ENCODE results near the gene IL13RA1.
A peak's percentile ranks its signal among the peaks of the same experiment; 100 is the strongest.
"Not testable (repeated sequence)": the region's sequence is repeated elsewhere in the genome, so short reads cannot be mapped to it uniquely, and the experiment has no call there.

Gene IL13RA1

DNA sequence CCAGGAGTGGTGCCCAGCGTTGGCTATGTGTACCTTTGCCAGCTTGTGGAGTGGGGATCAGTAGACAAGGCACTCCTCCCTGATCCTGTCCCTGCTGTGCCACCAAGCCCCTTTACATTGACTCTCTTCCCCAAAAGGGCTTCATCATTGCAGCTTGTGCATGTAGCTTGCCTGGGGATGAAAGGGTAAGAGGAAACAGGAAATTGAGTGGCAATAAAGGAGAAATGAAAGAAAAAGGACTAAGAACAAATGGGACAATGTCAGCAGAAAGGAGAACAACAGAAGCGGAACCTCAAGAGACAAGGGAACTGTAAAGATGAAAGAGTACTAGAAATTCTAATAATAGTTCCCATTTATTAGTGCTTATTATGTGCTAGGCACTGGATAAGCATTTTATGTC is 8.7 kb upstream of the IL13RA1 start:
- Mint-ChIP-seq H3K4me1 (ENCODE audit: low read depth) (no peaks in the 10 kb centered on the region), H3K27ac (no peak overlapping the region), H3K9me3 (no peaks in the 10 kb centered on the region), H3K4me3 (no peak overlapping the region), H3K36me3 (ENCODE audit: low read depth) (no peaks in the 10 kb centered on the region), H3K27me3 (ENCODE audit: low read depth) (peaks cover 6% of the 10 kb centered on the region)

DNA sequence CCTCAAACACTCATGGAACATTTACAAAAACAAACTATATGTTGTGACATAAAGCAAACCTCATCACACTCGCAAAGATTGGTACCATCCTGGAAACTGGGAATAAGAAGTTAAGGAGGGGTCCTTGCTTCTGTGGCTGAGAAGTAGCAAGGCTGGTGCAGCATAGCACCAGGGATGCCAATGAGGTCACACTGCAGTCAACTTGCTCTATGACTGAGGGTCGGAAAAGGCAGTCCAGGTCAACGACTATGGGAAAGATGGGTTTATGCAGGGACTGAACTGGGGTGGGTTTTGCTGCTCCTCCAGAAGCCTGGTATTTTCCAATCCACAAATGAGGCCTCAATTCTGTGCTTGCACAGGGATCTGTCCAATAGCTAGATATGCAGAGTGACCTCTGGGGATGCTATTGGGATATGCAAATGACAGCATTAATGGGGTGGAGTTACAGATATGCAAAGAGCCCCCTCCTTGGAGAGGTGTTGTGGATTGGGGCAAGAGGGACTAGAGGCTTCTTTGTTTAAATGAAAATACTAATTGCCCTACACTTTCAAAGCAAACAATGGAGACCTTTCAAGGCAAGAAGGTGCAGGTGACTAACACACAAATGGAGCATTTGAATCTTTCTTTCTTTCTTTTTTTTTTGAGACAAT is 7.2 kb upstream of the IL13RA1 start:
- no peak overlapping the region for H3K27ac Mint-ChIP-seq
- H3K27me3 Mint-ChIP-seq (ENCODE audit: low read depth), result peaks cover 6% of the 10 kb centered on the region
- H3K36me3 Mint-ChIP-seq (ENCODE audit: low read depth), result no peaks in the 10 kb centered on the region
- H3K9me3 Mint-ChIP-seq, result no peaks in the 10 kb centered on the region
- peaks cover 2% of the 10 kb centered on the region for H3K4me1 Mint-ChIP-seq (ENCODE audit: low read depth)
- H3K4me3 Mint-ChIP-seq, result no peak overlapping the region

DNA sequence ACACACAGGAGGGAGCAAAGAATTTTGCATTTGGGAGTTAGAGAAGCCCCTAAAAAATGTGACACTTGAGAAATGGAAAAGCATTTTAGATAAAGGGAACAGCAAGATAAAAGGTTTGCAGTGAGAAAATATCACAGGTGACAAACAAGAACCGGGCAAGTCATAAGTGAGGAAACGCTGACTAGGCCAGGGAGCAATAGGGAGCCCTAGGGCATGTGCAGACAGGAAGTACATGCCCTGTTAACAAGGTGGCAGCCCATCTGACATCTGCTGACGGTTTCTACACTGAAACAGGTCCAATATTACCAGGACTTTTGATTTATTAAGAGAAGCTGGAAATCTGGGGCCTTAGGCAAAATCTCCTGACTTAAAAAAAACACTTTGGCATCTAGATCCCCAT is 4.0 kb upstream of the IL13RA1 start:
- Mint-ChIP-seq H3K4me3 (no peak overlapping the region), H3K27ac (no peak overlapping the region)

DNA sequence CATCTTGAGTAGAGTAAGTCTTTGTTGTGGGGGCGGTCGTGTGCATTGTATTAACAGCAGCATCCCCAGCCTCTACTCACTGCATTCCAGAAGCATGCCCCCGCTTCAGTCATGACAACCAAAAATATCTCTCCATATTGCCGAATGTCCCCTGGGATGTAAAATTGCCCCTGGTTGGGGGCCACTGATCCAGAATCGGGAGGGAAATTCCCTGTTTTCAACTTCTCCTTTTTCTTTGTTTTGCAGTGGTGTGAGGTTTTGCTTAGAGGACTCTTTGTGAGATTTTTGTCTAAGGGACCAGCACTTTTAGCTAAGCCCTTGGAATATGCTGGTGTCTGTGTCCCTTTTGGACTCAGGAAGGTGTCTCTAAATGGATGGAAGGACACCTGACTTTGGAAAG is 3.0 kb upstream of the IL13RA1 start:
- no peaks in the 10 kb centered on the region for H3K36me3 Mint-ChIP-seq (ENCODE audit: low read depth)
- H3K27me3 Mint-ChIP-seq (ENCODE audit: low read depth), result peaks cover 28% of the 10 kb centered on the region
- H3K27ac Mint-ChIP-seq, result no peak overlapping the region
- H3K9me3 Mint-ChIP-seq, result no peaks in the 10 kb centered on the region
- H3K4me3 Mint-ChIP-seq, result no peak overlapping the region
- peaks cover 6% of the 10 kb centered on the region for H3K4me1 Mint-ChIP-seq (ENCODE audit: low read depth)

More for the DNA sequence above, 4.0 kb upstream of the IL13RA1 start:
- Mint-ChIP-seq H3K27me3 (ENCODE audit: low read depth) (peaks cover 18% of the 10 kb centered on the region), H3K9me3 (no peaks in the 10 kb centered on the region), H3K4me1 (ENCODE audit: low read depth) (peaks cover 6% of the 10 kb centered on the region), H3K36me3 (ENCODE audit: low read depth) (no peaks in the 10 kb centered on the region)

DNA sequence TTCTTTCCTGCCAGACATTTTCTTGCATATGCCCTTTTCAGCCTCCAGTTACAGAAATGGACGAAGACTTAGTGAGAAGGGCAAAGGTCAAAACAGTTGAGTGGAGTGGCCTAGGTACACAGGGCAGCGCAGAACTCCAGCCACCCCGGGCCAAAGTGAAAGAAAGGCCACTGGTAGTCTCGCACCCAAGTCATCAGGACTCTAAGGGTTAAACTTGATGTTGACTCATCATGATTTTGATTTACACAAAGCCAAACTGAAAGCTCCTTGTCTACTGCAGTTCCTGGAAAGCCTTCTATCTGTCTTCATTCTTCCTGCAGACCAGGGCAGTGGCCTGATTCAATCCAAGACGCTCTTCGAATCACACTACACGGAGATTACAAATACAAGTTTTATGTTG is 2.6 kb upstream of the IL13RA1 start:
- peaks cover 30% of the 10 kb centered on the region for H3K27me3 Mint-ChIP-seq (ENCODE audit: low read depth)
- H3K4me3 Mint-ChIP-seq, result no peak overlapping the region
- H3K4me1 Mint-ChIP-seq (ENCODE audit: low read depth), result peaks cover 6% of the 10 kb centered on the region
- no peaks in the 10 kb centered on the region for H3K9me3 Mint-ChIP-seq
- no peak overlapping the region for H3K27ac Mint-ChIP-seq
- H3K36me3 Mint-ChIP-seq (ENCODE audit: low read depth), result no peaks in the 10 kb centered on the region

DNA sequence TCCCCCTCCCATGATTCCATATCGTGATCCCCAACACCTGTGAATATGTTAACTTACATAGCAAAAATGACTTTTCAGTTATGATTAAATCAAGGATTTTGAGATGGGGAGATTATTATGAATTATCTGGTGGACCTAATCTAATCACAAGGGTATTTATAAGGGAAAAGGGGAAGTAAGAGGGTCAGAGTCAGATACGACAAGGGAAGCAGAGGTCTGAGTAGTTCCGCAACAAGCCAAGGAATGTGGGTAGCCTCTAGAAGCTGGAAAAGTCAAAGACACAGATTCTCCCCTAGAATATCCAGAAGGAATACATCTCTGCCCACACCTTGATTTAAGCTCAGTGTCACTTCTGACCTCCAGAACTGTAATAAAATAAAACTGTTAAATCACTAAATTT is 1.0 kb upstream of the IL13RA1 start:
- H3K36me3 Mint-ChIP-seq (ENCODE audit: low read depth), result no peaks in the 10 kb centered on the region
- peaks cover 37% of the 10 kb centered on the region for H3K27me3 Mint-ChIP-seq (ENCODE audit: low read depth)
- H3K4me1 Mint-ChIP-seq (ENCODE audit: low read depth), result peaks cover 6% of the 10 kb centered on the region
- peak overlapping the region; percentile 7 for H3K4me3 Mint-ChIP-seq
- no peak overlapping the region for H3K27ac Mint-ChIP-seq
- no peaks in the 10 kb centered on the region for H3K9me3 Mint-ChIP-seq

DNA sequence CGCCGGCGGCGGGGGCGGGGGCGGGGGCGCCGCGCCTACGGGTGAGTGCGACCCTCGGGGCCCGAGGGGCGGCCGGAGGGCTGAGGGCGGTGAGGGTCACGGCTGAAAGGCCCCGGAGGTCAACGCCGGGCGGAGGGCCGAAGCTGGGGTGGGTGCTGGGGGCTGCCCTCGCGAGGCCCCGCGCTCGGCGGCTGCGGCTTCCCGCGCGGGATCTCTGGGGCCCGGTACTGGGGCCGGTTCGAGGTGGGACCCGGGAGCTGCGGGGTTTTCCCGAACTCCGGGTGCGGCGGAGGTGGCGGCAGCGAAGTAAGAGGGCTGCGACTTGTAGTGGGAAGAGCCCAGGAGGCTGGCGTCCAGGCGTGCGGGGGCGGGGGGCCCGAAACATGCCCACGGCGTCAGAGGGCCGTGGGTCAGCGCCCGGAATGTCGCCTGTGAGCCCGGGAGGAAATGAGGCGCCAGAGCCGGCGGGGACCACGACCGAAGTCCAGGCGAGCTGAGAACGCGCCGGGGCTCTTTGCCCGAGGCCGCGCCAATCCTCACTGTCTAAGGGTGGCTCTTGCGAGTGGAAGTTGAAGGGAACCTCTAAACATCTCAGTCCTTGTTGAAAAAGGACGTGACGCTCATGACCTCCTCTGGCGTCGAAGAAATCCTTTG is 407 bp downstream of the IL13RA1 start:
- Mint-ChIP-seq H3K27me3 (ENCODE audit: low read depth) (peaks cover 37% of the 10 kb centered on the region), H3K27ac (no peak overlapping the region), H3K4me3 (peak overlapping the region; percentile 51), H3K4me1 (ENCODE audit: low read depth) (peaks cover 6% of the 10 kb centered on the region), H3K9me3 (no peaks in the 10 kb centered on the region), H3K36me3 (ENCODE audit: low read depth) (no peaks in the 10 kb centered on the region)

DNA sequence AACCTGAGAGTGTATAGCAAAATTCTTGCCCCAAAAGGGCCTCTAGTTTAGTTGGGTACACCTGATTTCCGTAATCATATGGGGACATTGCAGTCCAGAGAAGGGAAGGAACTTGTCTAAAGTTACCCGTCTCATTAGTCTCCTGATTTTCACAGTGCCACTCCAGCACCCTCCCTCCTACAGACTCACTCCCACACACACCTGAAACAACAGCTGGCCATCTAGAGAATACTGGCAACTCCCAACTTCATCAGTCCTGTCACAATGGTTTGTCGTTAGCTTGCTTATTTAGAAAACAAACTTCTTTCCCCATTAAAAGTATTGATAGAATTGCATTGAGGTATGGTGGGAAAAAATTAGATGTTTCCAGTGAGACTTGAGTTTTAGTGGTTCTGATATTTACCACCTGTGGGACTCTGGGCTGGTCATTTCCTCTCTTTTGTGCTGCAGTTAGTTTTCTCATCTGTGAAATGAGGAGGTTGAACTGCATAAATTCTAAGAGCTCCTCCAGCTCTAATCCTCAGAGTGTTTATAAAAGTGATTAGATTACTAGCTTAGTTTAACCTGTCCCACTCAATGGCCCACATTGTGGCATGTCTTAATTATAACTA is 1.7 kb downstream of the IL13RA1 start:
- Mint-ChIP-seq H3K36me3 (ENCODE audit: low read depth) (no peaks in the 10 kb centered on the region), H3K9me3 (no peaks in the 10 kb centered on the region), H3K27ac (no peak overlapping the region), H3K27me3 (ENCODE audit: low read depth) (peaks cover 40% of the 10 kb centered on the region), H3K4me3 (no peak overlapping the region), H3K4me1 (ENCODE audit: low read depth) (peaks cover 6% of the 10 kb centered on the region)

DNA sequence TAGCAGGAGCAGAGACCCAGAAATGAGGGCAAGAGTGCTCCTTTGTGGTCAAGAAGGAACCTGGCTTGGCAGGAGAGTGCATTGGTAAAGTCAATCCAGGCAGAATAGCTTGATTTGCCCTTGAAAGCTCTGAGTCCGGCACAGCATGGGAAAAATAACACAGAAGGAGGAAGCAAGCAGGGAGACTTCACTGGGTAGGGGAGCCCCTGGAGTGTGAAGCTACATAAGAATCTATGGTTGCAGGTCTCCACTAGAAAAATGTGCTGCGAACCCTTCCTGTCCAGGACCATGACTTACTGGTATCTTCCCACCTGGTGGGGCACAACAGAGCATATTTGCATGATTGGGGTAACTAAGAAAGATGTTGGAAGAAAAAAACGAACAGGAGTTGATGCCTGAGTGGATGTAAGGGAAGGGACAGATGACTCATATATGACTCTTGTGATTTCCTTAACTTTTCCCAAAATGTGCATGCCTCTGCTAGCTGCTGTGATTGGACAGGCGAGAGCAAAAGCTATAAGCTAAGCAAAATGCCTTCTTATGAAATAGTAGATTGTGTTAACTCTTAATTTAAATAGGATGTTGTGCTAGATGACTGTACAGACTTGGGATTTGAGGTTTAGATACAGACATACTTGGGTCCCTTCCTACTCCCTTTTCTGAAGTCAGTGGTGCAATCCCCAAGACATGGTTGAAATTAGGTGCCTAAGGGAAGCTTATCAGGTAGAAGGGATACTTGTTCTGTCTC is 3.3 kb downstream of the IL13RA1 start:
- Mint-ChIP-seq H3K4me1 (ENCODE audit: low read depth) (peaks cover 9% of the 10 kb centered on the region), H3K27ac (no peak overlapping the region), H3K9me3 (no peaks in the 10 kb centered on the region), H3K4me3 (no peak overlapping the region), H3K36me3 (ENCODE audit: low read depth) (no peaks in the 10 kb centered on the region), H3K27me3 (ENCODE audit: low read depth) (peaks cover 45% of the 10 kb centered on the region)

DNA sequence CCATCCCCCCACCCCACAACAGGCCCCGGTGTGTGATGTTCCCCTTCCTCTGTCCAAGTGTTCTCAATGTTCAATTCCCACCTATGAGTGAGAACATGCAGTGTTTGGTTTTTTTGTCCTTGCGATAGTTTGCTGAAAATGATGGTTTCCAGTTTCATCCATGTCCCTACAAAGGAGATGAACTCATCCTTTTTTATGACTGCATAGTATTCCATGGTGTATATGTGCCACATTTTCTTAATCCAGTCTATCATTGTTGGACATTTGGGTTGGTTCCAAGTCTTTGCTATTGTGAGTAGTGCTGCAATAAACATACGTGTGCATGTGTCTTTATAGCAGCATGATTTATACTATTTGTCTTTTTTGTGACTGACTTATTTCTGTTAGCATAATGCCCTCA is 5.1 kb downstream of the IL13RA1 start:
- H3K27me3 Mint-ChIP-seq (ENCODE audit: low read depth), result peaks cover 34% of the 10 kb centered on the region
- not testable (repeated sequence) for H3K4me1 Mint-ChIP-seq (ENCODE audit: low read depth); H3K36me3 Mint-ChIP-seq (ENCODE audit: low read depth); H3K4me3 Mint-ChIP-seq; H3K27ac Mint-ChIP-seq; H3K9me3 Mint-ChIP-seq

DNA sequence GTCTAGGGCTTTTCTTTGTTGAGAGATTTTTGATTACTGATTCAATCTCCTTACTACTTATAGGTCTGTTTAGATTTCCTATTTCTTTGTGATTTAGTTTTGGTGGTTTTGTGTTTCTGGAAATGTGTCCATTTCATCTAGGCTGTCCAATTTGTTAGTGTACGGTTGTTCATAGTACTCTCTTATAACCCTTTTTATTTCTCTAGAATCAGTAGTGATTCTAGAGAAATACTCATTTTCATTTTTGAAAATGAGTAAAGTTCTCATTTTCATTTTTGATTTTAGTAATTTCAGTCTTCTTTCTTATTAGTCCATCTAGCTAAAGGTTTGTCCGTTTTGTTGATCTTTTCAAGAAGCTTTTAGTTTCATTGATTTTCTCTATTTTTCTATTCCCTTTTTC is 7.5 kb downstream of the IL13RA1 start:
- no peaks in the 10 kb centered on the region for H3K9me3 Mint-ChIP-seq
- peaks cover 6% of the 10 kb centered on the region for H3K4me1 Mint-ChIP-seq (ENCODE audit: low read depth)
- no peak overlapping the region for H3K27ac Mint-ChIP-seq
- peaks cover 17% of the 10 kb centered on the region for H3K27me3 Mint-ChIP-seq (ENCODE audit: low read depth)
- no peak overlapping the region for H3K4me3 Mint-ChIP-seq
- peaks cover 2% of the 10 kb centered on the region for H3K36me3 Mint-ChIP-seq (ENCODE audit: low read depth)

DNA sequence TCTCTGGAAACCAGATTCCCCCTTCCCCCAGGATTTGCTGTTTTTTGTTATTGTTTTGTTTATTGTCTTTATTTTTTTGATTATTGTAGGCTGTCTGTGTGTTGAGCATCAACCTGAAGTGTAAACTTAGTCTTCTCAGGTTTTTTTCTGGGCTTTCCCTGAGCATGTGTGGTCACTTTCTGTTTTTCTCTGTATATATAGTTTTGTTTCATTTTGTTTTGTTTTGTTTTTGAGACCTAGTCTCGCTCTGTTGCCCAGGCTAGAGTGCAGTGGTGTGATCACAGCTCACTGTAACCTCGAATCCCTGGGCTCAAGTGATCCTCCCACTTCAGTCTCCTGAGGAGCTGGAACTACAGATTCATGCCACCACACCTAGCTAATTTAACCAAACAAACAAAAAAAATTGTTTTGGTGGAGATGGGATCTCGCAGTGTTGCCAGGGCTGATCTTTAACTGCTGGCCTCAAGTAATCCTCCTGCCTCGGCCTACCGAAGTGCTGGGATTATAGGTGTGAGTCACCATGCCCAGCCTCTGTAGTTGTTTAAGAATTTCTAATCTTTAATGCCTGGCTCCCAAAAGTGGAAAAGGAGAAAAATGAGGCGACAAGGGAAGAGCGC is 9.1 kb downstream of the IL13RA1 start:
- peaks cover 2% of the 10 kb centered on the region for H3K36me3 Mint-ChIP-seq (ENCODE audit: low read depth)
- peaks cover 6% of the 10 kb centered on the region for H3K4me1 Mint-ChIP-seq (ENCODE audit: low read depth)
- no peak overlapping the region for H3K27ac Mint-ChIP-seq
- no peak overlapping the region for H3K4me3 Mint-ChIP-seq
- no peaks in the 10 kb centered on the region for H3K9me3 Mint-ChIP-seq
- H3K27me3 Mint-ChIP-seq (ENCODE audit: low read depth), result peaks cover 8% of the 10 kb centered on the region

DNA sequence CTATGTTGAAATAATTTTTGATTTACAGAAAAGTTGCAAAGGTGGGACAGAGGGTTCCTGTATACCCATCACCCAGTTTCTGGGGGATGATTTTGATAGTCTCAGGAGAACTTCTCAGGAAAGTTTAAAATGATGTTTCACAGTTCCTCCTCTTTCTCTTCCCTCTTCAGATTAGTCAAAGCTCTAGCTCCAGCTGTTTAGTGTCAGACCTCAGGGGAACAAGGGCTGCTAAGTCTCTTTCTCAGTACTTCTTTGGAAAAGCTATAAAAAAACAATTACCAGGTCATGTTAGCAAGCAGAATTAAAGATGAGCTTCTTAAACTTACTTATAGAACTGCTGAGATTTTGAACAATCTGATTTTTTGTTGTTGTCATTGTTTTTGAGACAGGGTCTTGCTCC is 12.2 kb downstream of the IL13RA1 start:
- Mint-ChIP-seq H3K27ac (no peak overlapping the region), H3K9me3 (no peaks in the 10 kb centered on the region), H3K4me1 (ENCODE audit: low read depth) (peaks cover 5% of the 10 kb centered on the region), H3K36me3 (ENCODE audit: low read depth) (peaks cover 2% of the 10 kb centered on the region), H3K4me3 (no peak overlapping the region), H3K27me3 (ENCODE audit: low read depth) (peaks cover 3% of the 10 kb centered on the region)

DNA sequence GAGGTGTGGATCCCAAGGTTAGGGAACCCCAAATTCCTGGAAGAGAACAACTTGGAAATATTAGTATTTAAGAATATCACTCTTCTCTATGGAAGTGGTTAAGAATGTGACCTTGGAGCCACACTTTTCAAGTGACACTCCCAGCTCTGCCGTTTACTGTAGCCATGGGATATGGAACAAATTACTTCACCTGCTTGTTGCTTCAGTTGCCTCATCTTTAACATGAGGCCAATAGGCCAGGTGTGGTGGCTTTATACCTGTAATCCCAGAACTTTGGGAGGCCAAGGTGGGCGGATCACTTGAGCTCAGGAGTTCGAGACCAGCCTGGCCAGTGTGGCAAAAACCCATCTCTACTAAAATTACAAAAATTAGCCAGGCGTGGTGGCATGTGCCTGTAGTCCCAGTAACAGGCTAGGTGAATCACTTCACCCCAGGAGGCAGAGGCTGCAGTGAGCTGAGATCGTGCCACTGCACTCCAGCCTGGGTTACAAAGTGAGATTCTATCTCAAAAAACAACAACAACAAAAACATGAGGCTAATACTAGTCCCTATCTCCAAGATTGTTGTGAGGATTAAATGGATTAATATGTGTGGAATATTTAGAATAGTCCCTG is 13.0 kb downstream of the IL13RA1 start:
- Mint-ChIP-seq H3K4me1 (ENCODE audit: low read depth) (no peaks in the 10 kb centered on the region), H3K36me3 (ENCODE audit: low read depth) (peaks cover 2% of the 10 kb centered on the region), H3K9me3 (no peaks in the 10 kb centered on the region), H3K4me3 (no peak overlapping the region), H3K27me3 (ENCODE audit: low read depth) (no peaks in the 10 kb centered on the region), H3K27ac (no peak overlapping the region)
